ENCODE data around the gene ADIPOQ.

ADIPOQ gene

DNA sequence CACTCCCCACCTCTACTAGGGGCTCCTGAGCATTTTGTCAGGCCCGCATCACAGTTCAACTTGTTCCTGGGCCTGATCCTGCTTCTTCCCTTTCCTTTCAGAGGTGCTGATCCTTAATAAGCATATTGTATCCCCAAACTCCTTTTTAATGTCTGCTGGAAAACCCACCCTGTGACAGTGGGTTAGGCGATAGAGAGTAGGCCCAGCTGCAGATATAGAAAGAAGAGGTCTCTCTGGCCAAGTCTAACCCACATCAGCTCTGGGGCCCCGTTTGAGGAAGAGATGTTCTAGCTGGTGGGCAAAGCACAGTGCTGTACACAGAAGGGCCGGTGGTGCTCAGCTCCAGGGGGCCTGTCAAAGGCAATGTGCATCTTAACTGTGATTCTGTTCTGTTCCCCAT, 53.5 kb downstream of the ADIPOQ start:
- no peak overlapping the region for H3K4me3 ChIP-seq (replicated peaks; ENCODE audit: insufficient read depth, low read length)
- DNase-seq (ENCODE audit: low read depth in 1 of 2, low spot score in 1 of 2) = no peak
- H3K27ac ChIP-seq (replicated peaks) = no peak overlapping the region
- no peak for TF ChIP-seq POLR2AphosphoS5 (IDR thresholded peaks at IDR 0.05; ENCODE audit: low read depth)
- TF ChIP-seq SPI1 (IDR thresholded peaks at IDR 0.05; ENCODE audit: borderline replicate concordance, low read depth) = no peak
- TF ChIP-seq CTCF (IDR thresholded peaks at IDR 0.05; ENCODE audit: insufficient read depth, low read length) = no peak
- TF ChIP-seq REST (IDR thresholded peaks at IDR 0.05; ENCODE audit: insufficient replicate concordance, low read depth) = no peak
- TF ChIP-seq GABPA (IDR thresholded peaks at IDR 0.05; ENCODE audit: low read depth) = no peak
- no peaks in the 10 kb centered on the region for H3K27me3 ChIP-seq (ENCODE audit: insufficient read depth, poor library complexity, severe bottlenecking)

- Histone ChIP-seq H3K4me3 (replicated peaks; ENCODE audit: insufficient read depth, low read length) (no peak overlapping the region), H3K27me3 (ENCODE audit: insufficient read depth, poor library complexity, severe bottlenecking) (no peaks in the 10 kb centered on the region), H3K27ac (replicated peaks) (no peak overlapping the region)
- DNase-seq (ENCODE audit: low read depth in 1 of 2, low spot score in 1 of 2) = no peak
- no peak for TF ChIP-seq POLR2AphosphoS5 (IDR thresholded peaks at IDR 0.05; ENCODE audit: low read depth)
- no peak for TF ChIP-seq REST (IDR thresholded peaks at IDR 0.05; ENCODE audit: insufficient replicate concordance, low read depth)
- TF ChIP-seq SPI1 (IDR thresholded peaks at IDR 0.05; ENCODE audit: borderline replicate concordance, low read depth) = no peak
- no peak for TF ChIP-seq GABPA (IDR thresholded peaks at IDR 0.05; ENCODE audit: low read depth)
- no peak for TF ChIP-seq CTCF (IDR thresholded peaks at IDR 0.05; ENCODE audit: insufficient read depth, low read length)
These were observed 54.4 kb downstream of the ADIPOQ start for GRCh38 chr3:186896875-186897274.

DNA sequence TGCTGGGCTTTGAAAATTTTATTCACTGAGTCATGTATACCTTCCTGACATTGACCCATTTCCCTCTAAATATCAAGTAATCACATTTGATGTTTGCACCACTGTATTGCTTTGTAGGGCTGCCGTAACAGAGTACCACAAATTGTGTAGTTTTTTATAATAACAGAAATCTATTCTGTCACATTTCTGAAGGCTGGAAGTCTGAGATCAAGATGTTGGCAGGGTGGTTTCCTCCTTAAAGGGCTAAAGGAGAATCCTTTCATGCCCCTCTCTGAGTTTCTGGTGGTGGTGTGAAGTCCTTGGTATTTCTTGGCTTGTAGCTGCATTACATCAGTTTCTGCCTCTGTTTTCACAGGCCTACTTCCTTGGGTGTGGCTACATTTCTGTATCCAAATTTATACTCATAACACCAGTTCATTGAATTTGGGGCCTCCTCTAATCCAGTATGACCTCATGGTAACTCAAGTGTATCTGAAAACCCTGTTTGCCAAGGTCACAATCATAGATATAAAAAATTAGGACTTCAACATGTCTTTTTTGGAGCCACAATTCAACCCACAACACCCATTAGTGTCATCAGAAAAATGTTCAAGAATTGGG, 58.7 kb downstream of the ADIPOQ start:
- H3K27me3 ChIP-seq (ENCODE audit: insufficient read depth, poor library complexity, severe bottlenecking) = no peaks in the 10 kb centered on the region
- no peak overlapping the region for H3K4me3 ChIP-seq (replicated peaks; ENCODE audit: insufficient read depth, low read length)
- TF ChIP-seq SPI1 (IDR thresholded peaks at IDR 0.05; ENCODE audit: borderline replicate concordance, low read depth) = no peak
- TF ChIP-seq GABPA (IDR thresholded peaks at IDR 0.05; ENCODE audit: low read depth) = no peak
- no peak for TF ChIP-seq REST (IDR thresholded peaks at IDR 0.05; ENCODE audit: insufficient replicate concordance, low read depth)
- TF ChIP-seq POLR2AphosphoS5 (IDR thresholded peaks at IDR 0.05; ENCODE audit: low read depth) = no peak
- no peak for TF ChIP-seq CTCF (IDR thresholded peaks at IDR 0.05; ENCODE audit: insufficient read depth, low read length)
- no peak for DNase-seq (ENCODE audit: low read depth in 1 of 2, low spot score in 1 of 2)
- H3K27ac ChIP-seq (replicated peaks) = no peak overlapping the region

Data from HL-60 (cell line).